HG03280 (cell line): Measurements from ENCODE around the gene GPR151.
"Not testable (repeated sequence)": the region's sequence is repeated elsewhere in the genome, so short reads cannot be mapped to it uniquely, and the experiment has no call there.

Source experiments
- ATAC-seq: cut with Tn5 transposase; IDR thresholded peaks from one replicate; pipeline ENCODE4 v1.9.1; 2021; ENCODE audit warnings: mild to moderate bottlenecking, moderate library complexity; ENCODE audit not compliant: unreplicated experiment

Gene GPR151

GRCh38 chr5:146516151-146516475 is at the start of gene GPR151:
GPR151 (minus strand) TSS chr5:146516190; CDS start chr5:146516113, 77 bp downstream.
- no peak for ATAC-seq

- no peak for ATAC-seq
Measured at GRCh38 chr5:146564007-146564762, 48.2 kb upstream of the GPR151 start.

- ATAC-seq: no peak
Measured at GRCh38 chr5:146562461-146562860, 46.5 kb upstream of the GPR151 start.

GRCh38 chr5:146561711-146562110 is 45.7 kb upstream of the GPR151 start:
- no peak for ATAC-seq

- ATAC-seq: no peak
Measured at GRCh38 chr5:146560205-146560812, 44.3 kb upstream of the GPR151 start.

GRCh38 chr5:146556884-146557283 is 40.9 kb upstream of the GPR151 start:
- not testable (repeated sequence) for ATAC-seq

GRCh38 chr5:146553446-146553845 is 37.5 kb upstream of the GPR151 start:
- ATAC-seq: no peak

- ATAC-seq: no peak
Measured at GRCh38 chr5:146549615-146550014, 33.6 kb upstream of the GPR151 start.

- ATAC-seq: no peak
Measured at GRCh38 chr5:146548781-146549449, 32.9 kb upstream of the GPR151 start.

GRCh38 chr5:146544232-146544631 is 28.2 kb upstream of the GPR151 start:
- no peak for ATAC-seq

GRCh38 chr5:146541958-146542849 is 26.2 kb upstream of the GPR151 start:
- ATAC-seq: peak; percentile 98

GRCh38 chr5:146540414-146540813 is 24.4 kb upstream of the GPR151 start:
- no peak for ATAC-seq

- ATAC-seq: no peak
Measured at GRCh38 chr5:146539973-146540372, 24.0 kb upstream of the GPR151 start.

- ATAC-seq: no peak
Measured at GRCh38 chr5:146538432-146538831, 22.4 kb upstream of the GPR151 start.

GRCh38 chr5:146533882-146534281 is 17.9 kb upstream of the GPR151 start:
- no peak for ATAC-seq

- peak; percentile 98 for ATAC-seq
Measured at GRCh38 chr5:146533260-146533857, 17.4 kb upstream of the GPR151 start.

GRCh38 chr5:146529984-146530383 is 14.0 kb upstream of the GPR151 start:
- no peak for ATAC-seq

- no peak for ATAC-seq
Measured at GRCh38 chr5:146528236-146528635, 12.2 kb upstream of the GPR151 start.

GRCh38 chr5:146527785-146528184 is 11.8 kb upstream of the GPR151 start:
- no peak for ATAC-seq

- no peak for ATAC-seq
Measured at GRCh38 chr5:146523698-146524097, 7.7 kb upstream of the GPR151 start.
